ELF-1 (cell line): ENCODE measurements around the gene KAT2A.

Source experiments
- DNase-seq: peaks from one replicate; pipeline ENCODE4 v3.0.0-alpha.2; 2016; ENCODE audit warnings: low read depth, low spot score

The KAT2A gene

GRCh38 chr17:42114118-42114517, 7.0 kb downstream of the KAT2A start:
- DNase-seq, result no peak

- no peak for DNase-seq
These were observed 7.7 kb downstream of the KAT2A start for GRCh38 chr17:42113293-42114069.

- no peak for DNase-seq
These were observed 8.5 kb downstream of the KAT2A start, which contains the start of gene DHX58 for GRCh38 chr17:42112552-42113176. TSS of gene DHX58 (minus strand) at chr17:42112714. CDS start at chr17:42111892, 822 bp downstream.

GRCh38 chr17:42111871-42112551, 9.2 kb downstream of the KAT2A start:
- DNase-seq, result no peak

GRCh38 chr17:42111265-42111636, 9.9 kb downstream of the KAT2A start:
- DNase-seq, result no peak

GRCh38 chr17:42110301-42111264, 10.6 kb downstream of the KAT2A start:
- no peak for DNase-seq

GRCh38 chr17:42109086-42109485, 12.1 kb downstream of the KAT2A start:
- no peak for DNase-seq

GRCh38 chr17:42107597-42108576, 13.3 kb downstream of the KAT2A start:
- DNase-seq, result peak; percentile 91

GRCh38 chr17:42107124-42107523, 14.0 kb downstream of the KAT2A start:
- no peak for DNase-seq

GRCh38 chr17:42106009-42106408, 15.2 kb downstream of the KAT2A start:
- DNase-seq, result no peak

- no peak for DNase-seq
These were observed 16.9 kb downstream of the KAT2A start for GRCh38 chr17:42104264-42104663.

- DNase-seq, result no peak
These were observed 17.8 kb downstream of the KAT2A start for GRCh38 chr17:42103221-42103954.

GRCh38 chr17:42101513-42102292, 19.5 kb downstream of the KAT2A start:
- peak; percentile 90 for DNase-seq

- DNase-seq, result no peak
These were observed 22.3 kb downstream of the KAT2A start for GRCh38 chr17:42098730-42099399.

- DNase-seq, result no peak
These were observed 23.2 kb downstream of the KAT2A start, which contains the start of gene ZNF385C for GRCh38 chr17:42097691-42098631. TSS of gene ZNF385C (minus strand) at chr17:42098473. CDS start at chr17:42063056, 35,417 bp downstream.

- no peak for DNase-seq
These were observed 24.6 kb downstream of the KAT2A start for GRCh38 chr17:42096360-42097111.
